Endothelial cell of umbilical vein (primary cell): ENCODE measurements around the gene GAS7. TPM values are rescaled to one million over a fixed set of nuclear protein-coding genes. Genes with fewer than 3 reads are reported as not detected.

Experiments used
- BruUV-seq: library from RNA; stranded (reverse); fragments of 400-500 nt; replicated peaks from 2 replicates; lab custom pipeline; 2021; lab: Mats Ljungman, UMichigan
- CTCF ChIA-PET: fragments of 300-600, 350-600 bp; sonication (Branson Sonifier 250); formaldehyde crosslinking; loops from one replicate; lab custom pipeline; 2021; ENCODE audit warnings: antibody characterized with exemption, inconsistent platforms; lab: Charles Lee
- POLR2A ChIA-PET: fragments of 300-600, 350-600 bp; sonication (Branson Sonifier 250); formaldehyde crosslinking; loops from one replicate; lab custom pipeline; 2021; ENCODE audit warnings: antibody characterized with exemption, inconsistent platforms; lab: Charles Lee
- DNase-seq: peaks from one replicate; pipeline ENCODE4 v3.0.0-alpha.2; 2011; ENCODE audit warnings: low read depth, low spot score
- FAIRE-seq: peaks from 2 replicates; lab custom pipeline; 2011; peaks lifted over from hg19 to GRCh38; lab: Jason Lieb, UNC
- H2AFZ ChIP-seq: 2 replicates; pipeline ENCODE4 v1.6.0; 2012; ENCODE audit warnings: low read depth, low read length, control low read depth, inconsistent platforms
- H3K27ac ChIP-seq: 2 replicates; pipeline ENCODE4 v1.5.1; 2011; ENCODE audit warnings: low read depth, mild to moderate bottlenecking, control low read depth, low read length, moderate library complexity; ENCODE audit not compliant: insufficient read depth
- H3K27me3 ChIP-seq, 2 experiments: 2 replicates each; pipeline versions ENCODE4 v1.6.0 to v1.6.1; 2011; ENCODE audit warnings: low read length in 2 of 2, mixed read lengths in 1 of 2; ENCODE audit not compliant: control insufficient read depth in 2 of 2, insufficient read depth in 2 of 2
- H3K36me3 ChIP-seq, 2 experiments: 2 replicates in 1 of 2; 3 replicates in 1 of 2; pipeline ENCODE4 v1.5.1; 2011; ENCODE audit warnings: low read length in 2 of 2, mild to moderate bottlenecking in 1 of 2, moderate library complexity in 1 of 2; ENCODE audit not compliant: control insufficient read depth in 2 of 2, insufficient read depth in 2 of 2; ENCODE audit errors: extremely low read depth in 1 of 2
- H3K4me1 ChIP-seq: 3 replicates; pipeline ENCODE4 v1.5.1; 2011; ENCODE audit warnings: mild to moderate bottlenecking, low read length; ENCODE audit not compliant: control insufficient read depth, insufficient read depth; ENCODE audit errors: extremely low read depth
- H3K4me2 ChIP-seq: 2 replicates; pipeline ENCODE4 v1.6.1; 2011; ENCODE audit warnings: low read length, control low read depth, mixed read lengths; ENCODE audit not compliant: insufficient read depth
- H3K4me3 ChIP-seq, 3 experiments: fragments of 200-600 bp in 1 of 3; sonication (generic), shearing (Covaris generic) in 1 of 3; replicated peaks in 1 of 3; 2 replicates each; pipeline ENCODE4 v1.5.1; 2011 to 2016; ENCODE audit warnings: control low read depth in 3 of 3, low read length in 3 of 3, mild to moderate bottlenecking in 2 of 3, inconsistent platforms in 1 of 3, low read depth in 1 of 3, moderate library complexity in 1 of 3; ENCODE audit not compliant: insufficient read depth in 1 of 3
- H3K79me2 ChIP-seq: 2 replicates; pipeline ENCODE4 v1.6.0; 2012; ENCODE audit warnings: low read length, inconsistent platforms; ENCODE audit not compliant: control insufficient read depth, insufficient read depth
- H3K9ac ChIP-seq: replicated peaks from 2 replicates; pipeline ENCODE3; 2011; ENCODE audit warnings: low read length, control low read depth; ENCODE audit not compliant: insufficient read depth; ENCODE audit errors: extremely low read depth
- H3K9me1 ChIP-seq: replicated peaks from 3 replicates; pipeline ENCODE4 v1.6.0; 2011; ENCODE audit warnings: mild to moderate bottlenecking, low read length; ENCODE audit not compliant: control insufficient read depth, insufficient read depth; ENCODE audit errors: extremely low read depth
- H3K9me3 ChIP-seq: replicated peaks from 2 replicates; pipeline ENCODE4 v1.5.1; 2012; ENCODE audit warnings: low read length, inconsistent platforms; ENCODE audit not compliant: control insufficient read depth, insufficient read depth
- H4K20me1 ChIP-seq: replicated peaks from 2 replicates; pipeline ENCODE3; 2011; ENCODE audit warnings: mild to moderate bottlenecking, low read length; ENCODE audit not compliant: control insufficient read depth, insufficient read depth; ENCODE audit errors: extremely low read depth
- CTCF ChIP-seq, 2 donors: IDR thresholded peaks; 1 replicate in 1 of 2; 2 replicates in 1 of 2; pipeline ENCODE4 v1.5.1; 2011; ENCODE audit warnings: low read length in 2 of 2, mild to moderate bottlenecking in 2 of 2, moderate library complexity in 2 of 2, control low read depth in 1 of 2, inconsistent platforms in 1 of 2, low read depth in 1 of 2; ENCODE audit not compliant: insufficient read depth in 1 of 2; ENCODE audit errors: extremely low read depth in 1 of 2
- EZH2 ChIP-seq: IDR thresholded peaks from 2 replicates; pipeline ENCODE4 v1.6.1; 2012; ENCODE audit warnings: borderline replicate concordance, low read depth, mild to moderate bottlenecking, moderate library complexity, low read length, inconsistent platforms; ENCODE audit not compliant: severe bottlenecking
- FOS ChIP-seq: IDR thresholded peaks from 2 replicates; pipeline ENCODE4 v1.6.1; 2011; ENCODE audit warnings: mild to moderate bottlenecking, low read length, moderate library complexity, borderline replicate concordance; ENCODE audit not compliant: insufficient read depth
- GATA2 ChIP-seq: IDR thresholded peaks from 2 replicates; pipeline ENCODE4 v1.7.0; 2011; ENCODE audit warnings: low read depth, mild to moderate bottlenecking, moderate library complexity, mixed read lengths, low read length; ENCODE audit not compliant: insufficient read length, insufficient read depth
- JUN ChIP-seq: IDR thresholded peaks from 2 replicates; pipeline ENCODE4 v1.6.1; 2011; ENCODE audit warnings: borderline replicate concordance, low read depth; ENCODE audit not compliant: insufficient read length, insufficient read depth
- MAX ChIP-seq: IDR thresholded peaks from 2 replicates; pipeline ENCODE4 v1.6.1; 2011; ENCODE audit not compliant: insufficient read depth, insufficient read length
- MYC ChIP-seq: IDR thresholded peaks from one replicate; pipeline ENCODE4 v1.6.1; 2011; ENCODE audit warnings: mild to moderate bottlenecking, low read depth, low read length
- POLR2A ChIP-seq: IDR thresholded peaks from 2 replicates; pipeline ENCODE4 v1.6.1; 2012; ENCODE audit warnings: low read depth, mild to moderate bottlenecking, control low read depth, low read length
- POLR2AphosphoS5 ChIP-seq: IDR thresholded peaks from 2 replicates; pipeline ENCODE4 v1.6.1; 2012; ENCODE audit warnings: low read depth, mild to moderate bottlenecking, control low read depth, low read length, moderate library complexity; ENCODE audit not compliant: insufficient read depth
- dilution Hi-C: fragments of 300-500 bp; cut with MboI; formaldehyde crosslinking; loops from one replicate; pipeline ENCODE4 v1.15.0; 2019; ENCODE audit warnings: low sequenced_read_pairs; ENCODE audit not compliant: extremely low pct_ligation_motif_present
- intact Hi-C: fragments of 100-400 bp; cut with micrococcal nuclease; formaldehyde crosslinking; loops from one replicate; pipeline ENCODE4 v1.10.0; 2022
- polyA plus RNA-seq, 4 experiments: library from polyadenylated mRNA; depleted of rRNA in 3 of 4; stranded (reverse) in 3 of 4; unstranded in 1 of 4; fragments of >200 nt; gene quantifications; 2 replicates each; pipeline versions ENCODE4 v1.2.1 to v1.2.3, GENCODE V29; 2011 to 2012; ENCODE audit warnings: missing spikeins in 1 of 4
- total RNA-seq: library from RNA; stranded (reverse); gene quantifications from 2 replicates; pipeline ENCODE4 v1.2.3, GENCODE V29; 2021

GAS7 gene
- total and polyA plus RNA-seq, 2 donors (not counting 3 experiments of a cell fraction or from before 2014, with no cell fraction given): not detected

DNA sequence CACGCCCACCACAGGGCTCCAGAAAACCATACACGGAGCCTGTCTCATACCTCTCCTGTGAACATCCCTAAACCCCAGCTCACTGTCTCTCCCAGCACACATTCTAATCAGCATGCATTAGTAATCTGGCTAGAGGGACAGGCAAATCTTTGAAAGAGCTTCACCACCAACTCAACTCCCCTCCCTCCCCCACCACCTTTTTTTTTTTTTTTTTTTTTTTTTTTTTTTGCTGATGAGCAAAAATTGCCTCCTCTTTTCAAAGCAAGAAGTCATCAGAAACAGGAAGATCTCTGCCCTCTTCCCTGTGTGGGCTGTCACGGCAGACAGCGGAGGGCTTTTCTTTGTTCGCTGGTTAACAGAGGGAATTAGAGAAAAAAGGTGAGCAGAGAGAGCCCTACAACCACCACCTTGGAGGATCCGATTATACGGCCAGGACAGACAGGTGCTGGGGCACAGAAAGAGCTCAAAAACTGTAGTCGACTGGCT lies 19.9 kb downstream of the GAS7 start:
- no peaks in the 10 kb centered on the region for H3K27me3 ChIP-seq
- H3K4me1 ChIP-seq: no peaks in the 10 kb centered on the region
- no peaks in the 10 kb centered on the region for H3K79me2 ChIP-seq
- H3K36me3 ChIP-seq: no peaks in the 10 kb centered on the region
- dilution Hi-C loops (no loop called here), intact Hi-C loops (no loop called here)
- H3K27ac ChIP-seq: no peak overlapping the region
- ChIA-PET POLR2A (no interaction called here), CTCF (no interaction called here)
- H3K9ac ChIP-seq: no peak overlapping the region
- H4K20me1 ChIP-seq: no peaks in the 10 kb centered on the region
- FAIRE-seq: no peak
- no peak overlapping the region for H2AFZ ChIP-seq
- no peak overlapping the region for H3K4me3 ChIP-seq
- H3K9me3 ChIP-seq: peaks cover 2% of the 10 kb centered on the region
- no peak overlapping the region for H3K4me2 ChIP-seq
- no peaks in the 10 kb centered on the region for H3K9me1 ChIP-seq
- DNase-seq: no peak
- no peak for TF ChIP-seq JUN
- TF ChIP-seq FOS: no peak
- TF ChIP-seq GATA2: no peak
- no peak for TF ChIP-seq MYC
- no peak for TF ChIP-seq CTCF (IDR thresholded peaks at IDR 0.05; ENCODE audit: extremely low read depth in 1 of 2, insufficient read depth in 1 of 2, low read depth in 1 of 2, low read length in 2 of 2)
- TF ChIP-seq POLR2A: no peak
- no peak for TF ChIP-seq POLR2AphosphoS5
- no peak for TF ChIP-seq EZH2
- TF ChIP-seq MAX: no peak
- no TSS peak for BruUV-seq
